Measurements from ENCODE around the gene C4A.
"Not testable (repeated sequence)": the region's sequence is repeated elsewhere in the genome, so short reads cannot be mapped to it uniquely, and the experiment has no call there.

The C4A gene

DNA sequence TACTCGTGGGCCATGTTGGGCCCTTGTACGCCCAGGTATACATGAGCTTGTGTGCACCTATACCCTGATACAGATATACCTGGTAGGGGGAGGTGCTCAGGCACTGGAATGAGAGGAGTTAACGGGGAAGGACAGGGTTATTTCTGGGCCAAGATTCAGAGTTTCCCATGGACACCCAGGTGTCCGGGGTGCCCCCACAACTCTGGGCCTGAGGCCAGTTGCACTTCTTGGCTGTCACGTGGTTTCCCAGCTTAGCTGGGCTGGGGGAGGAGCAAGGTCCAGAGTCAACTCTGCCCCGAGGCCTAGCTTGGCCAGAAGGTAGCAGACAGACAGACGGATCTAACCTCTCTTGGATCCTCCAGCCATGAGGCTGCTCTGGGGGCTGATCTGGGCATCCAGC, at the start of gene C4A:
C4A (plus strand) TSS at position 314 of the 400 bp plus-strand sequence; CDS start at position 365, 51 bp downstream.
- H3K4me3 ChIP-seq (ENCODE audit: low read depth, low read length); H3K9me3 ChIP-seq (ENCODE audit: severe bottlenecking); H3K27me3 ChIP-seq (ENCODE audit: insufficient read depth, low read depth, severe bottlenecking); DNase-seq; H3K27ac ChIP-seq: not testable (repeated sequence)
- peaks cover 12% of the 10 kb centered on the region for H3K36me3 ChIP-seq

DNA sequence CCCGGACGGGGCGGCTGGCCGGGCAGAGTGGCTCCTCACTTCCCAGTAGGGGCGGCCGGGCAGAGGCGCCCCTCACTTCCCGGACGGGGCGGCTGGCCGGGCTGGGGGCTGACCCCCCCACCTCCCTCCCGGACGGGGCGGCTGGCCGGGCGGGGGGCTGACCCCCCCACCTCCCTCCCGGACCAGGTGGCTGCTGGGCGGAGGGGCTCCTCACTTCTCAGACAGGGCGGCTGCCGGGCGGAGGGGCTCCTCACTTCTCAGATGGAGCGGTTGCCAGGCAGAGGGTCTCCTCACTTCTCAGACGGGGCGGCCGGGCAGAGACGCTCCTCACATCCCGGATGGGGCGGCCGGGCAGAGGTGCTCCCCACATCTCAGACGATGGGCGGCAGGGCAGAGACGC, 49.7 kb upstream of the C4A start:
- not testable (repeated sequence) for H3K9me3 ChIP-seq (ENCODE audit: severe bottlenecking); H3K27ac ChIP-seq; H3K27me3 ChIP-seq (ENCODE audit: insufficient read depth, low read depth, severe bottlenecking); H3K4me3 ChIP-seq (ENCODE audit: low read depth, low read length); H3K36me3 ChIP-seq; DNase-seq

GRCh38 chr6:31933537-31933936, 48.3 kb upstream of the C4A start:
- H3K4me3 ChIP-seq (ENCODE audit: low read depth, low read length): no peak overlapping the region
- H3K27me3 ChIP-seq (ENCODE audit: insufficient read depth, low read depth, severe bottlenecking): no peaks in the 10 kb centered on the region
- no peak for TF ChIP-seq CTCF (IDR thresholded peaks at IDR 0.05; ENCODE audit: low read depth, low read length)
- no peak for DNase-seq
- H3K27ac ChIP-seq: no peak overlapping the region
- H3K9me3 ChIP-seq (ENCODE audit: severe bottlenecking): peaks cover 3% of the 10 kb centered on the region
- no peaks in the 10 kb centered on the region for H3K36me3 ChIP-seq

- H3K4me3 ChIP-seq (ENCODE audit: low read depth, low read length): no peak overlapping the region
- no peak for DNase-seq
Observed at GRCh38 chr6:31935021-31935420, 46.8 kb upstream of the C4A start.

DNA sequence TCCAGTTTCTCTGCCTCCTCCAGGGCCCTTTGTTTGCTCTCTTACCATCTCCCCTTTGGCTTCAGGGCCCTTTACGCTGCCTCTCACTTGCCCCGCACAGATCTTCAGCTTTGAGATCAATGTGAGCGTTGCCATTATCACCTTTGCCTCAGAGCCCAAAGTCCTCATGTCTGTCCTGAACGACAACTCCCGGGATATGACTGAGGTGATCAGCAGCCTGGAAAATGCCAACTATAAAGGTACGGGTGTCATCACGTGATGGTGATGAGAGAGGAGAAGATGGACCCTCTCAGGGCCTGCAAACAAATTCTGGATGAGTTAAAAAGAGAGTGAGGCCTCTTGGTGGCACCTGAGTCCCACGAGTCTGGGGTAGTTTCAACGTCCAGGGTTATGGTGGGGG, 46.0 kb upstream of the C4A start:
- H3K27ac ChIP-seq: no peak overlapping the region
- peaks cover 3% of the 10 kb centered on the region for H3K9me3 ChIP-seq (ENCODE audit: severe bottlenecking)
- no peaks in the 10 kb centered on the region for H3K36me3 ChIP-seq
- H3K4me3 ChIP-seq (ENCODE audit: low read depth, low read length): no peak overlapping the region
- no peaks in the 10 kb centered on the region for H3K27me3 ChIP-seq (ENCODE audit: insufficient read depth, low read depth, severe bottlenecking)
- no peak for DNase-seq
- TF ChIP-seq CTCF (IDR thresholded peaks at IDR 0.05; ENCODE audit: low read depth, low read length): no peak

More at GRCh38 chr6:31935021-31935420, 46.8 kb upstream of the C4A start:
- H3K27me3 ChIP-seq (ENCODE audit: insufficient read depth, low read depth, severe bottlenecking): no peaks in the 10 kb centered on the region
- H3K27ac ChIP-seq: no peak overlapping the region
- no peaks in the 10 kb centered on the region for H3K36me3 ChIP-seq
- H3K9me3 ChIP-seq (ENCODE audit: severe bottlenecking): peaks cover 3% of the 10 kb centered on the region
- no peak for TF ChIP-seq CTCF (IDR thresholded peaks at IDR 0.05; ENCODE audit: low read depth, low read length)

- no peak for DNase-seq
- Histone ChIP-seq H3K36me3 (no peaks in the 10 kb centered on the region), H3K27ac (no peak overlapping the region), H3K4me3 (ENCODE audit: low read depth, low read length) (no peak overlapping the region), H3K9me3 (ENCODE audit: severe bottlenecking) (no peaks in the 10 kb centered on the region), H3K27me3 (ENCODE audit: insufficient read depth, low read depth, severe bottlenecking) (no peaks in the 10 kb centered on the region)
- no peak for TF ChIP-seq CTCF (IDR thresholded peaks at IDR 0.05; ENCODE audit: low read depth, low read length)
Observed at GRCh38 chr6:31940256-31940664, 41.6 kb upstream of the C4A start.

- no peaks in the 10 kb centered on the region for H3K36me3 ChIP-seq
- H3K4me3 ChIP-seq (ENCODE audit: low read depth, low read length): no peak overlapping the region
- no peaks in the 10 kb centered on the region for H3K9me3 ChIP-seq (ENCODE audit: severe bottlenecking)
- no peaks in the 10 kb centered on the region for H3K27me3 ChIP-seq (ENCODE audit: insufficient read depth, low read depth, severe bottlenecking)
- TF ChIP-seq CTCF (IDR thresholded peaks at IDR 0.05; ENCODE audit: low read depth, low read length): no peak
- no peak for DNase-seq
- H3K27ac ChIP-seq: no peak overlapping the region
Observed at GRCh38 chr6:31943742-31944141, 38.1 kb upstream of the C4A start.

Data from WERI-Rb-1 (cell line).